ENCODE measurements around the gene GPRC5D. TPM values are rescaled to one million over a fixed set of nuclear protein-coding genes. Genes with fewer than 3 reads are reported as not detected.

Gene GPRC5D
- total RNA-seq, 1 donor from 2014 or later, result not detected

DNA sequence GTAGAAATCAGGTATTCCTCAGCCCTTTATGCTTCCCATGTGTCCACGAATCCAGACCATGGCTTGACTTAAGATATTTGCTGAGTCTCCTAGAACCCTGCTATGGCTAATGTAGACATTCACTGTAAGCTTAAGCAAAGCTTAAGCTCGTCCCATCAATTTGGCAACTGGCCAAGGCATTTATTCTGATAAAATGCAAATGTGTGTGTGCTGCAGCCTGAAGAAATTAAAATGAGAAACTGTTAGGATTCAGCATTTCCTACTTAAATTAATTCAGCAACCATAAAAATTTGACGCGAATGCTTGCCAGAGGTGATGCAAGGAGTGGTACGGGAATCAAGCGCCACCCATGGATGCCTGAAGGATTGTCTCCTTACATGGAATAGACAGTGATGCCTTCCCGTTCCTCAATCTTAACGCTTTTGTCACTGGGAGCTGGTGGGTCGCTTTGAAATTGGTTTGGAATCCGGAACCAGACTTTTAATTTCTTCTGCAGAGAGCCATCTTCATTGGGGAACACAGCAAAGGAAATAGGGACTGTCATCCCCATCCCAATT is 34.9 kb upstream of the GPRC5D start:
- Mint-ChIP-seq H3K27me3 (no peaks in the 10 kb centered on the region), H3K36me3 (peaks cover 50% of the 10 kb centered on the region), H3K9me3 (no peaks in the 10 kb centered on the region), H3K27ac (no peak overlapping the region), H3K4me3 (no peak overlapping the region), H3K4me1 (ENCODE audit: unreplicated experiment) (peaks cover 17% of the 10 kb centered on the region)
- no peak for DNase-seq (ENCODE audit: extremely low spot score, unreplicated experiment)
- TF ChIP-seq, protein P1, sequence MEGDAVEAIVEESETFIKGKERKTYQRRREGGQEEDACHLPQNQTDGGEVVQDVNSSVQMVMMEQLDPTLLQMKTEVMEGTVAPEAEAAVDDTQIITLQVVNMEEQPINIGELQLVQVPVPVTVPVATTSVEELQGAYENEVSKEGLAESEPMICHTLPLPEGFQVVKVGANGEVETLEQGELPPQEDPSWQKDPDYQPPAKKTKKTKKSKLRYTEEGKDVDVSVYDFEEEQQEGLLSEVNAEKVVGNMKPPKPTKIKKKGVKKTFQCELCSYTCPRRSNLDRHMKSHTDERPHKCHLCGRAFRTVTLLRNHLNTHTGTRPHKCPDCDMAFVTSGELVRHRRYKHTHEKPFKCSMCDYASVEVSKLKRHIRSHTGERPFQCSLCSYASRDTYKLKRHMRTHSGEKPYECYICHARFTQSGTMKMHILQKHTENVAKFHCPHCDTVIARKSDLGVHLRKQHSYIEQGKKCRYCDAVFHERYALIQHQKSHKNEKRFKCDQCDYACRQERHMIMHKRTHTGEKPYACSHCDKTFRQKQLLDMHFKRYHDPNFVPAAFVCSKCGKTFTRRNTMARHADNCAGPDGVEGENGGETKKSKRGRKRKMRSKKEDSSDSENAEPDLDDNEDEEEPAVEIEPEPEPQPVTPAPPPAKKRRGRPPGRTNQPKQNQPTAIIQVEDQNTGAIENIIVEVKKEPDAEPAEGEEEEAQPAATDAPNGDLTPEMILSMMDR (conservative IDR thresholded peaks at IDR 0.05), result no peak

DNA sequence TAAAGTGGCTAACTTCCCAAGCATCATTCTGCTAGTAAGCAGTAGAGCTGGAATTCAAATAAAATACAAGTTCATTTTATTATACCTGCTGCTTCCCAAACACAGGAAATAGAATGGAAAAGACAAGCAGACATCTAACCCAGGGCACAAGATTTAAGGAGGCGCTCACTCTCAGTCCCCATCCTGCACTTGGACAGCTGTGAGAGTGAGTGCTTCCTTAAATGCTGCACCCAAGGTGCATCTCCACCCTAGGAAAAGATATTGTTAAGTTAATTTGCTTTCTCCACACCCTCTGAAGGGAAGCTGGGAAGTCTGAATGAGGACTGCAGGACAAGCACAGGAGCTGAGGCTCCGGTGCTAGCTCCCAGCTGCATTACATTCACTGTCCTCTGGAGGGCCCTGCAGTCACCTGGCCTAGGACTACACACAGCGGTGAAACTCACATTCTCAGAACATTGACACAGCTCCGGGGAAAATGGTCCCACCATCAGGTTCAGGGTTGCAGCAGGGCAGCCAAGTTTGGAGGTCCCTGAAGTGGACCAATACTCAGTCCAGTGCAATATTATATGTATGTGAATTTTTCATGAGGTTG is 33.9 kb upstream of the GPRC5D start:
- no peak overlapping the region for H3K27ac Mint-ChIP-seq
- peaks cover 45% of the 10 kb centered on the region for H3K36me3 Mint-ChIP-seq
- H3K9me3 Mint-ChIP-seq, result no peaks in the 10 kb centered on the region
- DNase-seq (ENCODE audit: extremely low spot score, unreplicated experiment), result no peak
- no peak overlapping the region for H3K4me3 Mint-ChIP-seq
- no peaks in the 10 kb centered on the region for H3K27me3 Mint-ChIP-seq
- TF ChIP-seq, protein P1 (conservative IDR thresholded peaks at IDR 0.05), result peak; percentile 59
- H3K4me1 Mint-ChIP-seq (ENCODE audit: unreplicated experiment), result peaks cover 7% of the 10 kb centered on the region

DNA sequence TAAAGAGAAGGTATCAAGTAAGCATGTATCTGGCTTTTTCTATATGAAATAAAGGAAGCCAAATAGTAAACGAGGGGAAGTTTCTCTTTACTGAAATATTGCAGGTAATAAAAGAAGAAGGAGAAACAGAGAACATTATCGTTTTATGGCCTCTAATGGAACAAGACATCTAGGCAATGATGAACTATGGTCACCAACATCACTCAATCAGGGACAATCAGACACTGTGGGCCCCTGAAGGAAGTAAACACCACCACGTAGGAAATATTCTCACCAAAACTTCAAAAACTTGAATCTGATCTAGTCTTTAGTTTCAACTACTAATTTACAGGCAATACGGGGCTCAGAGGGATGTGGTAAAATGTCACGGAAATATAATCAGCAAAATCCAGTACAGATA is 32.2 kb upstream of the GPRC5D start:
- Mint-ChIP-seq H3K27me3 (no peaks in the 10 kb centered on the region), H3K9me3 (no peaks in the 10 kb centered on the region), H3K27ac (no peak overlapping the region), H3K4me3 (no peak overlapping the region), H3K36me3 (peaks cover 39% of the 10 kb centered on the region), H3K4me1 (ENCODE audit: unreplicated experiment) (no peaks in the 10 kb centered on the region)
- TF ChIP-seq, protein P1 (conservative IDR thresholded peaks at IDR 0.05), result no peak
- no peak for DNase-seq (ENCODE audit: extremely low spot score, unreplicated experiment)

DNA sequence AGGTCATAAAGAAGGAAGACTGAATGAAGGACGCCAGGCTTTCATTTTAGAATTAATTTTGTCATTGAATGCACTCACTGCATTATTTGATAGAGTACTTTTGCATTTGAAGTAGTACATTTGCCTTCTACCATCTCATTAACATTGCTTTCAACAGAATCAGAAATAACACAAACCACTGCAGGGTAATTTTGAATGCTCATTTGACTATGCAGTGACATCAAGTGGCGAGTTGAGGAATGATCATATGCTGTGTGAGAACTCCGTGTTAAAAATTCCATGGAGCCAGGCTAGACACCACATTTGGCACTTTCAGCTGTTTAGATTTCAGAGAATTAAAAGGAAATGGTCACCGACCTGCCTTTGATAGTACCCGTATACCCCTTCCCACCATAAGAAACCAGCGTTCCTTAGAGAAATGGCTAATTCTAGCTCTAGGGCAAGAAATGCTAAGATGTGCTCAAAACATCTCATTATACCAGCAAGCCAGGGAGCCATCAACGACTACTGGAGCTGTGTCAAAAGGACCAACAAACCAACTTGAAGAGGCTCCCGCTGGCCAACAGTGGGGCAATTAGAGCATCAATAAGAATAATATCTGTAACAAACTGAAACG is 31.6 kb upstream of the GPRC5D start:
- Mint-ChIP-seq H3K4me1 (ENCODE audit: unreplicated experiment) (no peaks in the 10 kb centered on the region), H3K9me3 (no peaks in the 10 kb centered on the region), H3K27me3 (no peaks in the 10 kb centered on the region), H3K27ac (peak overlapping the region; percentile 19), H3K4me3 (no peak overlapping the region), H3K36me3 (peaks cover 36% of the 10 kb centered on the region)
- no peak for DNase-seq (ENCODE audit: extremely low spot score, unreplicated experiment)
- TF ChIP-seq, protein P1 (conservative IDR thresholded peaks at IDR 0.05), result peak; percentile 71

DNA sequence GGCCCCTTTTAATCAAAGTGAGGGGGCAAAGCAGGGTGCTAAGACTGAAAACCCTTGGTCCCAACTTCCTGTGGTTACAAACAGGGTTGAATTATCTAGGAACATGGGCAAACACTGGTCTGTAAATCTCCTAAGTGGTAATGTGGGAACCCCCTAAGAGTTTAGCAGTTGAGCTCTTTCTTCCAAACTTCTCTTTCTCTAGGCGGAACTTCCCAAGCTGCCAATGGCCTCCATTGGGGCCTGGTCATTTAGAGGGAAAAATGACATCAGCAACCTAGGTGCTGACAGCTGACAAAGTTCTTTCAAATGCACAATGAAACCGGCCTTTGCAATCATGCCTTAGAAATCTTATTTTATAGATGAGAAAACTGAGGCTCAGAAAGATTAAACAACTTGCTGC is 30.4 kb upstream of the GPRC5D start:
- Mint-ChIP-seq H3K27ac (no peak overlapping the region), H3K4me3 (no peak overlapping the region), H3K9me3 (no peaks in the 10 kb centered on the region), H3K36me3 (peaks cover 35% of the 10 kb centered on the region), H3K27me3 (no peaks in the 10 kb centered on the region), H3K4me1 (ENCODE audit: unreplicated experiment) (no peaks in the 10 kb centered on the region)
- no peak for DNase-seq (ENCODE audit: extremely low spot score, unreplicated experiment)
- TF ChIP-seq, protein P1 (conservative IDR thresholded peaks at IDR 0.05), result no peak

Measured in type B pancreatic cell (in vitro differentiated cells).